IMR-90 (cell line): ENCODE data around the gene BSND.

Experiments used
- BHLHE40 ChIP-seq: fragments of 150-350 bp; IDR thresholded peaks from 2 replicates; pipeline ENCODE4 v1.6.1; 2016; ENCODE audit warnings: mild to moderate bottlenecking, low read depth, low read length
- CEBPB ChIP-seq: IDR thresholded peaks from 2 replicates; pipeline ENCODE4 v1.6.1; 2012; ENCODE audit warnings: low read depth, low read length, improper control_type of control experiment
- CHD1 ChIP-seq: IDR thresholded peaks from 2 replicates; pipeline ENCODE4 v1.6.1; 2012; ENCODE audit warnings: low read depth, low read length, improper control_type of control experiment
- CTCF ChIP-seq: conservative IDR thresholded peaks from 2 replicates; pipeline ENCODE4 v1.5.1; 2012; ENCODE audit warnings: mild to moderate bottlenecking, low read depth, low read length, improper control_type of control experiment
- FOS ChIP-seq: fragments of 150-350 bp; IDR thresholded peaks from 2 replicates; pipeline ENCODE4 v1.6.1; 2016; ENCODE audit warnings: low read depth, low read length
- MXI1 ChIP-seq: IDR thresholded peaks from 2 replicates; pipeline ENCODE4 v1.6.1; 2012; ENCODE audit warnings: low read depth, mild to moderate bottlenecking, low read length, moderate library complexity, borderline replicate concordance
- POLR2A ChIP-seq: IDR thresholded peaks from 2 replicates; pipeline ENCODE4 v1.6.1; 2012; ENCODE audit warnings: mild to moderate bottlenecking, low read depth, low read length
- RAD21 ChIP-seq: IDR thresholded peaks from 2 replicates; pipeline ENCODE4 v1.6.1; 2012; ENCODE audit warnings: low read length, improper control_type of control experiment
- RCOR1 ChIP-seq: IDR thresholded peaks from 2 replicates; pipeline ENCODE4 v1.6.1; 2012; ENCODE audit warnings: mild to moderate bottlenecking, low read length, improper control_type of control experiment; ENCODE audit not compliant: insufficient replicate concordance
- RFX5 ChIP-seq: IDR thresholded peaks from 2 replicates; pipeline ENCODE4 v1.8.0; 2012; ENCODE audit warnings: low read depth, mild to moderate bottlenecking, low read length, moderate library complexity
- SMC3 ChIP-seq: fragments of 150-350 bp; IDR thresholded peaks from 2 replicates; pipeline ENCODE4 v1.6.1; 2016; ENCODE audit warnings: low read depth, mild to moderate bottlenecking, antibody characterized with exemption, low read length, moderate library complexity

DNA sequence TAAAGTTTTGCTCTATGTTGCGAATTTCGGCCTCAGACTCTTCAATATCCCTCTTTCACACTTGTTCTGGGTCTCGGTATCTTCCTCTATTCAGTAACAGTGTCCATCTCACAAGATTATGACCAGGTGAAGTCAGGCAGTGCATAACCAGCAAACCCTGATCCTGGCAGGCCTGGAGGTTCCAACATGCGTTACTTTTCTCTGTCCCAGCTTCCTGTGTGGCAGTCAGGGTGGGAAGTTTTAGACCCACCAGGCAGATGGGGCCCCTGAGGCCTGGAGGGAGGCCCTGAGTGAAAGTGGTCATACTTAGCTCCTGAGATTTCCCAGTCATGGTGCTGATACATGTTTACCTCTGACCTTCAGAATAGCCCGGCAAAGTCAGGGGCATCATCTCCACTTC, 13.2 kb upstream of the BSND start:
- no peak for TF ChIP-seq CTCF
- TF ChIP-seq POLR2A = no peak
- no peak for TF ChIP-seq FOS
- no peak for TF ChIP-seq RFX5
- no peak for TF ChIP-seq CEBPB
- no peak for TF ChIP-seq RAD21
- no peak for TF ChIP-seq RCOR1
- no peak for TF ChIP-seq SMC3
- no peak for TF ChIP-seq BHLHE40
- no peak for TF ChIP-seq CHD1
- no peak for TF ChIP-seq MXI1
